HG03095 (cell line): ENCODE results near the gene CBL.

Experiments
- ATAC-seq: cut with Tn5 transposase; IDR thresholded peaks from one replicate; pipeline ENCODE4 v1.9.1; 2021; ENCODE audit warnings: moderate library complexity; ENCODE audit not compliant: unreplicated experiment

CBL gene

DNA sequence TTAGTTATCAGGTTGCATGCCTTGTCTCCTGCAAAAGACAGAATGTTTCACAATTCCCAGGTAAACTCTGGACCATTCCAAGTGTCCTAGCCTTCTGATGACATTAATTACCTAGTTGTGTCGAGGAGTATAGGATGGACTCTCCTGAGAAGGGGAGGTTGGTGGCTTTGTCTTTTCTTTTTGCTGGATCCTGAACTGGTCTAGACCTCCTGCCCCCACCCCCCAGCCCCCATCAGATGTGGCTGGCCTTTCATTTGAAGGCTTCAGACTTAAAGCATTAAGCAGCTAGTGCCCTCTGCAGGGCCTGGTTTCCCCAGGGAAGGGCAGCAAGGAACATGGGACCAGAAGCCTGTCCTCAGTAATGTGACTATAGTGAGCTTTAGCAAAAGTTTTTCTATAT, 101.1 kb downstream of the CBL start:
- ATAC-seq: no peak

DNA sequence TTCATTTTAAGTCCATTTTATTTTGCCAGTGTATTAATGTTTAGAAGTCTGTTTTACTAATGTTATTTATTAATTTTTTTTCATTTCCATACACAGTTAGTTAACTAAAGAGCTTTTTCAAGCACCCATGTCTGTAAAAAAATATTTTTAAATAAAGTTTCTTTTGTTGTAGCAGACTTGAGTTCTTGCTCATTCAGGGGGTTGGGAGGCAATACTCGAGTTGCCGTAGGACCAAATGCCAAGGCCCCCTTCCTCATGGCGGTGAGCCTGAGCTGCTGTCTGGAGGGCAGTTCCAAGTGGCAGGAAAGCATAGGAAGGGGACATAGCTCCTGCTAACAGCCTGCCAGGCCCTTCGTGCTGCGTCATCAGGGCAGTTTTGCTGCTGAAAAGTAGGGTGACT, 101.8 kb downstream of the CBL start:
- no peak for ATAC-seq

DNA sequence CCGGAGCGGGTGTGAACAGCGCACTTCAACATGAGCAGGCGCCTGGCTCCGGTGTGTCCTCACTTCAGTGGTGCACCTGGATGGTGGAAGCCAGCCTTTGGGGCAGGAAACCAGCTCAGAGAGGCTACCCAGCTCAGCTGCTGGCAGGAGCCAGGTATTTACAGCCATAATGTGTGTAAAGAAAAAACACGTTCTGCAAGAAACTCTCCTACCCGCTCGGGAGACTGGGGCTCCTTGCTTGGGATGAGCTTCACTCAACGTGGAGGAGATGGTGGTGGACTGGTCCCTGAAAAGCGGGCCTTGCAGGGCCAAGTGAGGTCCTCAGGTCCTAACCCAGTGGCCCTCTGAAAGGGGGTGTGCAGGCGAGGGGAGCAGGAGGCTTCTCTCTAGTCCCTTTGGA, 103.3 kb downstream of the CBL start:
- ATAC-seq: no peak

DNA sequence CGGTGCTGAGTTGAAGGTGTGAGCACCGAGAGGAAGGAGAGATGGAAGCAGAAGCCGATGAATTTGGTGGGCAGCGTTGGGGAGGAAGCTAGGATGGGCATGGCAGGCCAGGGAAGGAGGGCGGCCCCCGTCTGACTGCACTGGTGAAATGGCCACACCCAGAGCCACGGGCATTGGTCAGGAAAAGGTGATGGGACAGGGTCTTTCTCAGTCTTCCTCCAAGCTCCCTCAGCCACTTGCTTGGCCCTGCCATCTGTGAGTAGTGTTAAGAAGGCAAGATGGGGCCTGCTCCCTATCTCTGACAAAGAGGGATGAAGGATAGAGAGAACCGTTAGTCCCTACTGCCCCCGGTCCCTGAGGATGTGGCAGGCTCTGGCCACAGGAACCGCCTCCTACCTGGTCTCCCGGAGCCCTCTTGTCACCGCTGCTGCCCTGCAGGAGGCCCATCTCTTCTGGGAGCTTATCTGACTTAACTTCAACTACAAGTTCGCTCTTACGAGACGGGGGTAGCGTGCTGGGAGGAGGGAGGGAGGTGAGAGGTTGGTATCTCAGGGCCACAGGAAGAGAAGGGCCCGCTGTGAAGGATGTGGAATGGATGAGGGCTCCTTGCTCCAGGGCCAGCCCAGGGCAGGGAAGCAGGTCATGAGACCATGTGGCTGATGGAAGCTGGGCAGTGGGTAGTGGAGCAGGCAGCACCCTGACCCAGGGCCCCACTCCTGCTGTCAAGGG, 104.0 kb downstream of the CBL start:
- ATAC-seq: no peak

DNA sequence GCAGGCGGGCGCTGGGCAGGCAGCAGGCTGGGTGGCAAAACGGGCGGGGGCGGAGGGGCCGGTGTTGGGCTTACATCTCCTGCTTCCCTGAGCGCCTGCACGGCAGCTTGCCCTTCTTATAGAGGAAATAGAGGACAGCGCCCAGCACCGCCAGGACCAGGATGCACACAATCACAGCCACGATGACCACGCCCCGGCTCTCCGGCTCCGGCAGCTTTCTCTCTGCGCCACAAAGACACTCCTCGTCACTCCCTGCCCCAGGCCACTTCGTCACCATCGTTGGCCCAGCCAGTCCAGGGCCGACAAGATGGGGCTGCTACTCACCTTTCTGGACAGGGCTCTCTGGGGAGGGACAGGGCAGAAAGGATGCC, 104.5 kb downstream of the CBL start:
- ATAC-seq: no peak

DNA sequence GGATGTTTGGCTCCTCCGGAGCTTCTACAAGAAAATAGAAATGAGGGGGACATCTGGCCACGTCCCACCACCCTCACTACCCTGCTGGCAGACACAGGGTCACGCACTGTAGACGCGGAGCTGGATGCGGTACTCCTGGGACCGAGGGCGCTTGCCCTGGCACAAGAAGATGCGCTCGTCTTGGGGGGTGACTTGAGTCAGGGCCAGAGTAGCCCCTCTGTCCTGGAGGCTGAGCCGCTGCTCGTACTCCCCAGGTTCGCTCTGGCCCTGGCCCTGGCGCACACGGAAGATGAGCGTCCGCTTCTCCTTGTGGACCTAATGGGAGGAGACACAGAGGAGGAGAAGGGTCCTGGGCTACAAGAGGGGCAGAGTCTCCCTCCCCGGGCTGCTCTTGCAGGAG, 108.6 kb downstream of the CBL start:
- no peak for ATAC-seq

DNA sequence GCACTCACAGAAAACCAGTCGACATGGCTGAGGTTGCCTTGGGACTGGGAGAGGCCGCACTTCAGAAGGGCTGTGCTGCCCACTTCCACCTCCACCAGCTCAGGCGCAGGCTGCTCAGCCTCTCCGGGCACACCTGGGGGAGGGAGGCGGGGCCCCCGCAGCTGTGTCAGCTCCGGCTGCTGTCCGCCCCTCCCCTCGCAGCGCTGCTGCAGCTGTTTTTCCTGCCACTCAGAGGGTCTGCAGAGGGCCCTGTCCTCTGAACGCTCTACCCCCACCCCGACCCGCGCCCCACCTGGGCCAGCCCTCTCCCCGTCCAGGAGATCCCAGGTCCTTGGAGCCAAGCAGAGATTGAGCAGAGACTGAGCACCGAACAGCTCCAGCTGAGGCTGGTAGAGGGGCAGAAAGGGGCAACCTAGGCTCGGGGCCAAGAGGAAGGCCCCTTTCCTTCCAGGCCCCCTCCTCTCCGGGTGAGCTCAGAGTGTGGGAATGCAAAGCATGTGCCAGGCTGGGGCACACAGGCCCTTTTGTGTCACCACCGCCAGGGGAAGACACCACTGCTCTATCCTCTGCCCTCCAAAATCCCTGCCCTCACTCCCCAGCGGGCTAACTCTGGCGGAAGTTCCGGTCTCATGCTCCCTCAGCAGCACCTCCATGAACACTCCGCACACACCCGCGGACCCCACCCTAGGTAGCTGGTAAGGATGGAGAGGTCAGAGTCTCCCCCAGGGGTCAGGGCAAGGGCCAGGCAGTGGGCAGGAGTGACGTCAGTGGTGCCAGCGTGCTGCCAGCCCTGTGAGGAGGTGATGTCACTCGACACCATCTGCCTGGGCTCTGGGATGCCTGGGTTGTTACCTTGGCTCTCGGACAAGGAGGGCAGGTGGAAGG, 109.2 kb downstream of the CBL start:
- no peak for ATAC-seq

DNA sequence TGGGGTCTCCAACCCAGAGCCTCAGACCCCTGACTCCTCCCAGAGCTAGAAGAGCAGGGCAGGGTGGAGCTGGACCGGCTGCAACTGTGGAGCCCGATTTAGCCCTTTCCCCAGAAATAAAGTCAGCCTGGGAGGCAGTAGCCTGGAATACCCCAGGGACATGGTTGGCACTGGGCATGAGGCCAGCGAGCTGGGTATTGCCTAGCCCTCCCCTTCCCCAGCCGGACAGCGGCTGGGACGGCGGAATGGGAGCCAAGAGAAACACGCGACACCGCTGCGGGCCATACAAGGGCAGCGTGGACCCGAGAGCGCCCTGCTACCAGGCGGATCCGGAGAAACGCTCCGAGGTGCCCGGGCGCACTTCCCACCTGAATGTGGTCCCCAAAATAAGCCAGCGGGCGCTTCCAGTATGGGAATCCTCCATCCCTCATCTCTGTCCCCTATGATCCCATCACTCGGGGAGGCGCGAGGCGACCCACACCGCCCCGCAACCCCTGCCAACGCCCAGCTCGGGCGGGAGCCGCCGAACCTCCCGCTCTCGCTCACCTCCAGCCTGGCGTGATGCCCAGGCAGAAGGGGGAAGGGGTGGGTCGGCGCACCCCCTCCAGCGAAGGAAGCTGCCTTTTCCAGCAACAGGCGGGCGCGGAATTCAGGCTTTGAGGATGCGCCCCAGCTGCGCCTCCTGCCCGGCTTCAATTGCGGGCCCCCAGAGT, 110.0 kb downstream of the CBL start:
- no peak for ATAC-seq

DNA sequence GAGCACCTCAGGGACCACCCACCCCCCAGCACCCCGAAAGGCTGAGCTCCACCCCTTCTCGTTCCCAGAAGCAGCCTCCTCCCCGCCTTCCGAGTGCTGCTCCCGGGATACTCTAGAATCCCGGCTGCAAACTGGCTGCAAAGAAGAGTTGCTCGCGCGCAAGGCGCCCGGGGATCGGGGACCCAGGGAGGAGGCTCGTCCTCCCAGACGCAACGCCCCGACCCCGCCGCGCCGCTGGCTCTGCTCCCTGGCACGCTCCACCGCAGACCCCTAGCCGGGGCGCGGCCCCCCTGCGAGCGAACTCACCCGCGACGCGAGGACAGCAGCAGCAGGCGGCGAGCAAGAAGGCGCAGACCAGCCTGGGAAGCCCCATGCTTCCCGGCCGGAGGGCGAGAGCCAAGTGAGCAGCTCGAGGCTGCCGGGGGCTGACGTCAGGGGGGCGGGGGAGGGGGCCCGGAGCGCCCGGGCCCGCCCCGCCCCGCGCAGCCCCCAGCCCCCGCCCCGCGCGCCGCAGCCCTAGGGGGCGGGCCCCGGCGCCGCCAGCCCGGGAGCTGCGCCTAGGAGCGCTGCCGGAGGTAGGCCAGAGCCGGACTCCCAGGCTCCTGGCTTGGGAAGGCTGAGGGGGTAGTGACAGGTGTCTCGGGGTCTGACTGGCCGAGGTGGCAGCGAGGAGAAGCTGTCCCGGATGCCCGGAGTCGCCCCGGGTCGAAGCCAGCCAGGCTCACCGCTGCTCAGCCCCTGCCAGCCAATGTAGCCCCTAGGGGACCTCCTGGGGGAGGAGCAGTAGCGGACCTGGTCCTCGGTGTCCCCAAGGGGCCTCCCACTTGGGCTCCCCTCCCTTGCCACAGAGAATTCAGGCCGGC, 110.8 kb downstream of the CBL start, which contains the start of gene MCAM:
TSS of gene MCAM (minus strand) at position 402 of the 863 bp plus-strand sequence. CDS start at position 373, 29 bp downstream.
- no peak for ATAC-seq

DNA sequence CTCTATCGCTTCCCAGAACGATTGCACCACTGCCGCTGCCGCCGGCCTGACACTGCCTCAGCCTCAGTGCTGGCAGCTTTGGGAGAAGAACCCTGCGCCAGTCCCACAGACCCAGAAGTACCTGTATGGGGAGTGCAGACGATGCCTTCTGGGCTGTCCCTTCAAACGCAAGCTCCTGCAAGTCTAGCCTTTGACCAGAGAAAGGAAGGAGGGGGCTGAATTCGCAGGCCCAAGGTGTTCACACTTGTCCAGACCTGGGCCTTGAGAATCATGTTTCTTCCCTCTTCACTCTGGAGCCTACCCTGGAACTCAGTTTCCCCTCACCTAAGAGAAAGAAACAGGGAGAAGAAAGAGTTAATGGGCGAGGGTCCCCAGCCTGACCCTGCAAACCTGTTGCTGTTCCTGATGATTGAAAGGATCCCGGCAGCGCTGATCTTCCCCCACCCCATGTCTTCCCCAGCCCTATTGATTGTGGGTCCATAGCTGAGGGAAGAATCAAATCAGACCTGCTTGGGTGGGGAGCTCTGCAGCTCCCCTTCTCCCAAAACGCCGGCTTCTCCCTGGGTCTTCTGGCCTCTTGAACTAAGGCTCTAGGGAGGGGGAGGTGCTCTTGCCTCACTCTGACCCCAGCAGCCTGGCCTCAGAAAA, 111.6 kb downstream of the CBL start:
- ATAC-seq: no peak

DNA sequence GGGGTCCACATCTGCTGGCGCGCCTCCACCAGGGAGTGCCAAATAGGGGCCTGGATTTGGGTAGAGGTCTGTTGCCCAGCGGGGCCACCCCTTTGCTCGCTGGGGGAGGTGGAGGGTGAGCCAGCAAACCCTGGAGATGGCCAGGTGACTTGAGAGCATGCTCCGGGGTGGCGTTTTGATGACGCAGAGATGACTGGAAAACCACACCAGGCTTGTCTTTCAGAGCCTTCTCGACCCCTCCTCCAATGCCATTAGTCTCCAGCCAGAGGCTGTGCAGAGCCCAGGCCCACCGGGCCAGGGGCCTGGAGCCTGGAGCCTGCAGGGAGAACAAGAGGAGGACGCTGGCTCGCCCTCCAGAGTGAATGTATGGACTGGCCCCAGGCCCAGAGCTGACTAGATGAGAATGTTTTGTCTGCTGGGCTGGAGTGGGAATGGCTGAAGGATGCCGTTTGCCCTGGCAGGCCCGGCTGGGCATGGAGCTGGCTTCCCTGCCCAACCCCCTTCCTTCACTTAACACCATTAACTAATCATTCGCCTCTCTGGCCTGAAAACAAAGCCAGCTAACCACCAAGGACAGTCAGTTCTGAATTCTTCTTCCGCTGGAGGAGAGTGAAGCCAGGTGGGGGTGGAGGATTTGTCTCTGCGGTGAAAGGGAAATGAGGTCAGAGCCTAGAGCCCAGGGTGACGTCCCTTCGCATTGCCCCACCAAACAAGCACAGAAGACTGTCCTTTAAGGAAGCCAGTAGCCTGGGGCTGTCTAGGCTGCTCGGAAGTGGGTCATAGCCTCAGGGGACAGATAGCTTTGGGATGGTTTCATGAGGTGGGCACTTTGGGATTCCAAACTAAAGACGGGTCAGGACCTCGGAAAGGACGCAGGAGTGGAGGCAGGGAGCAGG, 112.3 kb downstream of the CBL start:
- ATAC-seq: peak; percentile 32

DNA sequence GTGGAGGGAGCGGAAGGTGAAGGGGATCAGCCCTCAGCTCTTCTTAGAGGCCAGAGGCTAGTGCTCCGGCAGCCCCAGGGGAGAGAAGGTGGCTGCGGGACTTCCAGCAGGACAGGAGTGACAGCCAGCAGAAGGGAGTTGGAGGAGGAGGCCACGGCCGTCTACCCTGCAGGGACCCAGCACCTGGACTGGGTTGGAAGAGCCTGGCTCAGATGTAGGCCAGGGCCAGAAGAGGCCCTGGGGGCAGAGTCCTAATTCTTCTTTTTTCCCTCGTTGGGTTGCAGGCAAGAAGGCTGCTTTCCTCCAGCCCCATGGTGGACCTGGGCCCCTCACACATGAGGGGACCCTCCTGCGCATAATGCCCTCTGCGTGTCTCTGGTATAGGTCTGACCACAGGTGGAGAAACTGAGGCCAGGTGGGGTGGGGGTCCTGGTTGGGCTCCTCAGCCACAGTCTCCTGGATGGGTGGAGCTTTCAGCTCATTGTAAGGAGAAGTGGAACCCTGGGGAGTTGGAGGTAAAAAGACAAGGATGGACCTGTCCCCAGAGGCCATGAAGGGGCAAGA, 113.1 kb downstream of the CBL start:
- no peak for ATAC-seq

DNA sequence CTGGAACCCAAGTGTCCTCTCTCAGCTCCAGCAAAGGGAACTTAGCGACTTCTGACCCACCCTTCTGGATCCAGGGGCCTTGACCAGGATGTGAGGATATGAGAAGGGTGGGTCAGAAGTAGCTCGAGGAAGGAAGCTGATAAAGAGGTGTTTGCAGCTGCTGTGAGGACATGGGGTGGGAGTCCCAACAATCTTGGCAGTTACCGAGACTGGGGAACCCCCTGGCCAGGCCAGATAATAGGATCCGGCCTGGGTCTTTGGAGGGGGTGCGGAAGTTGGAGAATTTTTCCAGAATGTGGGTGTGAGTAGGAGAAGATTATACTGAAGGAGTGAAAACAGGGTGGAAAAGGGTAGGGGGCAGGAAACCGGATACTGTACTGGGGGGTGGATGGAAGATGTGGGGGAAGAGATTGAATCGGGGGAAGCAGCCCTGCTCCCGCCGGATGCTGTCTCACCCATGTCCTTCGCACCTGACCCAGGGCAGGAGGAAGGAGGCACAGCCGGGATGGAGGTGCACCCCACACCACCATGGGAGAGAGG, 113.6 kb downstream of the CBL start:
- no peak for ATAC-seq

DNA sequence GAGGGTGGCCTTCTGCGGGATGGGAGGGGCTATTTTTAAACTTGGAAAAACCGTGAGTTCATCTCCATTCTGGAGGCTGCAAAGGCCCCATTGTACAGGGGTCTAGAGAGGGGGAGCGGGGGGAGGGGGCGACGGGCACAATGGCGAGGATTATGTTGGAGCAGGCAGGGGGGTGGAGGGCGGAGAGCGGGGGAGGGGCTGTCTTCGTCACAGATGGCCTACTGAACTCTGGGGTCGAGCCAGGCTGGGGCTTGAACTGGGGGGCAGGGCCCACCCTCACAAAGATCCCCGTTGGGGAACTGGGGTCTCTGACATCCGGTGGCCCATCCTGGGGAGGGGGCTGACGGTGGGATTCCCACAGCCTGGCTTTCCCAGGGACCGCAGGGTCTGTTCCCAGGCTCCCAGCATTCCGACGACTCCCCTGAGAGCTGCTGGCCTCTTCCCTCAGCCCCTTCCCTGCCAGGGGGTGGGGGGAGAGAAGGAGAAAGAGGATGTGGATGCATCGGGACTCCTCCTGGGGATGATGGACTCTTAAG, 114.2 kb downstream of the CBL start:
- ATAC-seq: no peak

DNA sequence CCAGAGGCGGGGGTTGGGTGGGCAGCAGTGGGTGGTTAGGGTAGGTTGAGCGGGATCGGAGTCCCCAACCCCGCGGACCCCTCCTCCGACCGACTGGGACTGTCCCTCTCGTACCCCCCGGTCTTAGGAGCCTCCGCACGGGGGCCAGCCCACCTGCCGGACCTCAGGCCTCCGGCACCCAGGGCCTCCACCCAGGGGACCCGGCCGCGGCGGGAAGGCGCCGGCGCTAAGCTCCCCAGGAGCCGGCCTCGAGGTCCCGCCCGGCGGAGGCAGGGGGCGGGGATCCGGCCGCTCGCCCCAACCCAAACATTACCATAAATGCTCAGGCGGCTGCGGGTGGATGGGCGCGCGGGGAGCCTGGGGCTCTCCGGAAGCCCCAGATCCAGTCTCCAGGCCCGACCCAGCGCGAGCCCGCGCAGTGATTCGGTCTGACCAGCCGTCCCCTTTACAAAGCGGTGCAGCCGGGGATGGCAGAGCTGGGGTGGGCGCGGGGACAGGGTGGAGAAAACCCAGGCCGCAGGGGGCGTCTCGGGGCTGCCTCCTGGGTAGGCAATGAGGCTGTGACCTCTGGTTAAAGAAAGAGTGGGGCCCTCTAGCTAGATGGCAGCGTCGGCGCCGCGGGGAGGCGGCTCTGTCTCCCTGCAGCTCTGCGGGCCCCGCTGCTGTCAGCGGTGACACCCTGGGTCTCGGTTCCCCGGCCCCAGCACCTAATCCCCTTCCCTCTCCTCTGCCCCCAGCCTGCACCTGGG, 114.8 kb downstream of the CBL start:
- ATAC-seq: no peak

DNA sequence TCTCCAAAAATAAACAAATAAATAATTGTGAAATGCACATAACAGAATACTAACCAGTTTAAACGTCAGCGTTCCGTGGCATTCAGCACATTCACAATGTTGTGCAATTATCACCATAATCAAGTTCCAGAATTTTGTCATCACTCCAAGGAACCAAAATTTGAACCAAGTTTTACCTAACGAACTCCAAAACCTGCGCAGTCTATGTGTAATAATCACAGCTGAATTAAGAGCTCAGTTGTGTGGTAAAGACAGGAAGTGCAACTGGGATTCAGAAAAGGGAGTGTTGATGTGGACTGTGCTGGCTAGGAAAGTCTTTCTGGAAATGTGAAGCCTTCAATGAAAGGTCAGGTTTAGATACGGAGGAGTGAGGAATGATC, 116.2 kb downstream of the CBL start:
- no peak for ATAC-seq

DNA sequence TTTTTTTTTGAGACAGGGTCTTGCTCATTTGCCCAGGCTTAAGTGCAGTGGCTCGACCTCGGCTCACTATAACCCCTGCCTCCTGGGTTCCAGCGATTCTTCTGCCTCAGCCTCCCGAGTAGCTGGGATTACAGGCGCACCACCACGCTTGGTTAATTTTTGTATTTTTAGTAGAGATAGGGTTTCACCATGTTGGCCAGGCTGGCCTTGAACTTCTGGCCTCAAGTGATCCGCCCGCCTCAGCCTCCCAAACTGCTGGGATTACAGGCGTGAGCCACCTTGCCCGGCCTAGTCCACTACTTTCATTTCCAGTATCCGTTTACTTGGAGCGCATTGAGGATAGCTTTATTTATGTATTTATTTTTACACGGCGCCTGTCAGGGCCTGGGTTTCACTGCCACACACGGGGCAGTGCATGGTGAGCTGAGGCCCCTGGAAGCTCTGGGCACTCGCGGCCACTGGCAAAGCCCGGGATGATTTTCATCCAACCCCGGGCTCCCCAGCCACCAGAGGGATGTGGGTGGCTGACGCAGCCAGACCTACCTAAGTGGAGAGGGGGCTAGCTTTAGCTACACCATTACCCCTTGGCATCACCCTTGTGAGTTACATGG, 116.9 kb downstream of the CBL start:
- ATAC-seq: no peak
